SK-N-SH (cell line): ENCODE measurements around the gene TFB1M. TPM values are rescaled to one million over a fixed set of nuclear protein-coding genes. Genes with fewer than 3 reads are reported as not detected.

Experiments used
- CTCF ChIA-PET: fragments of 300-600, 350-600 bp; formaldehyde crosslinking; extraction: SDS; loops from one replicate; lab custom pipeline; 2021; lab: Yijun Ruan, JAX
- POLR2A ChIA-PET: fragments of 350-600 bp; sonication (Branson Sonifier 250); formaldehyde crosslinking; extraction: SDS; loops from one replicate; lab custom pipeline; 2020; ENCODE audit warnings: antibody characterized with exemption, inconsistent platforms; lab: Yijun Ruan, JAX
- DNase-seq: peaks from one replicate; pipeline ENCODE4 v3.0.0; 2012
- H2AFZ ChIP-seq: fragments of 200-600 bp; sonication (generic); 2 replicates; pipeline ENCODE4 v1.8.1; 2016; ENCODE audit warnings: antibody characterized with exemption, mild to moderate bottlenecking, low read depth
- H3F3A ChIP-seq: fragments of 200-600 bp; sonication (generic); replicated peaks from 2 replicates; pipeline ENCODE3; 2016; ENCODE audit warnings: antibody characterized with exemption, mild to moderate bottlenecking; ENCODE audit not compliant: insufficient read depth
- H3K27ac ChIP-seq, 2 experiments: fragments of 200-500 bp in 1 of 2; fragments of 200-600 bp in 1 of 2; sonication (Bioruptor generic) in 1 of 2; sonication (generic), shearing (Covaris generic) in 1 of 2; 2 replicates each; pipeline versions ENCODE4 v1.5.1 to v1.6.1; 2014 to 2016; ENCODE audit warnings: low read depth in 2 of 2, inconsistent platforms in 1 of 2, low read length in 1 of 2, mild to moderate bottlenecking in 1 of 2, mixed read lengths in 1 of 2
- H3K27me3 ChIP-seq: fragments of 200-600 bp; sonication (generic), shearing (Covaris generic); 2 replicates; pipeline ENCODE4 v1.6.1; 2016; ENCODE audit warnings: mixed run types; ENCODE audit not compliant: insufficient read depth
- H3K36me3 ChIP-seq, 2 experiments: fragments of 200-500 bp in 1 of 2; fragments of 200-600 bp in 1 of 2; sonication (Bioruptor generic) in 1 of 2; sonication (generic) in 1 of 2; replicated peaks in 1 of 2; 2 replicates each; pipeline versions ENCODE3 to v1.5.1; 2014 to 2016; ENCODE audit warnings: low read length in 1 of 2, mild to moderate bottlenecking in 1 of 2; ENCODE audit not compliant: insufficient read depth in 2 of 2, control insufficient read depth in 1 of 2
- H3K4me1 ChIP-seq, 2 experiments: fragments of 200-500 bp in 1 of 2; fragments of 200-600 bp in 1 of 2; sonication (Bioruptor generic) in 1 of 2; sonication (generic), shearing (Covaris generic) in 1 of 2; 2 replicates each; pipeline versions ENCODE4 v1.5.1 to v1.6.1; 2014 to 2016; ENCODE audit warnings: low read depth in 1 of 2, low read length in 1 of 2, mixed run types in 1 of 2; ENCODE audit not compliant: insufficient read depth in 2 of 2, control insufficient read depth in 1 of 2
- H3K4me2 ChIP-seq: fragments of 200-600 bp; sonication (generic), shearing (Covaris generic); 2 replicates; pipeline ENCODE4 v1.6.1; 2017; ENCODE audit warnings: mixed run types
- H3K4me3 ChIP-seq, 2 experiments: fragments of 200-500 bp in 1 of 2; fragments of 200-600 bp in 1 of 2; sonication (Bioruptor generic) in 1 of 2; sonication (generic), shearing (Covaris generic) in 1 of 2; 2 replicates each; pipeline versions ENCODE4 v1.5.1 to v1.8.1; 2014 to 2016; ENCODE audit warnings: low read depth in 2 of 2, inconsistent platforms in 1 of 2, low read length in 1 of 2, mild to moderate bottlenecking in 1 of 2, mixed read lengths in 1 of 2, moderate library complexity in 1 of 2
- H3K79me2 ChIP-seq: fragments of 200-600 bp; sonication (generic); 2 replicates; pipeline ENCODE4 v1.8.1; 2017; ENCODE audit warnings: mild to moderate bottlenecking; ENCODE audit not compliant: insufficient read depth
- H3K9ac ChIP-seq: fragments of 200-600 bp; sonication (generic); 2 replicates; pipeline ENCODE4 v1.6.1; 2017; ENCODE audit warnings: mixed run types
- H3K9me2 ChIP-seq: fragments of 200-600 bp; sonication (generic); 2 replicates; pipeline ENCODE4 v1.6.1; 2017; ENCODE audit warnings: mixed run types
- H3K9me3 ChIP-seq: fragments of 200-600 bp; sonication (generic); 2 replicates; pipeline ENCODE4 v1.6.1; 2017; ENCODE audit warnings: mixed run types, mild to moderate bottlenecking, moderate library complexity
- H4K20me1 ChIP-seq: fragments of 200-600 bp; sonication (generic); 2 replicates; pipeline ENCODE4 v1.6.1; 2017; ENCODE audit warnings: mild to moderate bottlenecking, mixed run types; ENCODE audit not compliant: insufficient read depth
- CTCF ChIP-seq: fragments of 200-600 bp; sonication (generic); IDR thresholded peaks from 2 replicates; pipeline ENCODE4 v1.6.1; 2017; ENCODE audit warnings: antibody characterized with exemption, mild to moderate bottlenecking, moderate library complexity
- FOXM1 ChIP-seq: IDR thresholded peaks from 2 replicates; pipeline ENCODE4 v1.4.0; 2012; ENCODE audit warnings: low read depth, mild to moderate bottlenecking
- GATA2 ChIP-seq: sonication (generic); formaldehyde crosslinking; IDR thresholded peaks from 2 replicates; pipeline ENCODE4 v1.5.0; 2020; ENCODE audit warnings: mild to moderate bottlenecking, missing genetic modification reagents
- IRF3 ChIP-seq: fragments of 150-350 bp; IDR thresholded peaks from 2 replicates; pipeline ENCODE4 v1.6.1; 2016; ENCODE audit warnings: mild to moderate bottlenecking, low read depth, low read length
- JUND ChIP-seq: IDR thresholded peaks from 2 replicates; pipeline ENCODE4 v1.4.0; 2012
- MAX ChIP-seq: IDR thresholded peaks from 2 replicates; pipeline ENCODE4 v1.4.0; 2012; ENCODE audit warnings: low read depth
- MXI1 ChIP-seq: IDR thresholded peaks from 2 replicates; pipeline ENCODE4 v1.6.1; 2012; ENCODE audit warnings: mild to moderate bottlenecking, low read depth, low read length, improper control_type of control experiment
- POLR2AphosphoS5 ChIP-seq: IDR thresholded peaks from 2 replicates; pipeline ENCODE4 v1.6.1; 2012; ENCODE audit warnings: low read depth, low read length
- RAD21 ChIP-seq: IDR thresholded peaks from 2 replicates; pipeline ENCODE4 v1.6.1; 2012; ENCODE audit warnings: mild to moderate bottlenecking, low read length
- REST ChIP-seq: IDR thresholded peaks from 2 replicates; pipeline ENCODE4 v1.6.1; 2012; ENCODE audit warnings: mild to moderate bottlenecking, low read depth, low read length, moderate library complexity
- SIN3A ChIP-seq: IDR thresholded peaks from 2 replicates; pipeline ENCODE4 v1.6.1; 2012; ENCODE audit warnings: low read depth, mild to moderate bottlenecking, low read length, moderate library complexity, borderline replicate concordance
- SMC3 ChIP-seq: IDR thresholded peaks from 2 replicates; pipeline ENCODE4 v1.6.1; 2012; ENCODE audit warnings: low read depth, low read length, improper control_type of control experiment
- TAF1 ChIP-seq: IDR thresholded peaks from 2 replicates; pipeline ENCODE4 v1.6.1; 2012; ENCODE audit warnings: low read depth, mild to moderate bottlenecking, low read length, moderate library complexity, borderline replicate concordance
- TCF12 ChIP-seq: IDR thresholded peaks from 2 replicates; pipeline ENCODE4 v1.4.0; 2012
- TEAD4 ChIP-seq: IDR thresholded peaks from 2 replicates; pipeline ENCODE4 v1.4.0; 2012; ENCODE audit warnings: mild to moderate bottlenecking, borderline replicate concordance; ENCODE audit not compliant: insufficient read depth
- USF2 ChIP-seq: fragments of 150-350 bp; IDR thresholded peaks from 2 replicates; pipeline ENCODE4 v1.6.1; 2017; ENCODE audit warnings: antibody characterized with exemption, low read length, low read depth, borderline replicate concordance
- WGBS: methylation state at CpG from one replicate; pipeline ENCODE4 v1.1.6; 2017; ENCODE audit warnings: low lambda C conversion rate; 5-methylcytosine and 5-hydroxymethylcytosine counted together
- polyA plus RNA-seq, 3 experiments: library from polyadenylated mRNA; depleted of rRNA; stranded (reverse); fragments of >200 nt; gene quantifications; 2 replicates each; pipeline ENCODE4 v1.2.3, GENCODE V29; 2012

Gene TFB1M
- polyA plus RNA-seq, 1 of the 3 experiments (the other 2 are of a cell fraction): 28.4 TPM

DNA sequence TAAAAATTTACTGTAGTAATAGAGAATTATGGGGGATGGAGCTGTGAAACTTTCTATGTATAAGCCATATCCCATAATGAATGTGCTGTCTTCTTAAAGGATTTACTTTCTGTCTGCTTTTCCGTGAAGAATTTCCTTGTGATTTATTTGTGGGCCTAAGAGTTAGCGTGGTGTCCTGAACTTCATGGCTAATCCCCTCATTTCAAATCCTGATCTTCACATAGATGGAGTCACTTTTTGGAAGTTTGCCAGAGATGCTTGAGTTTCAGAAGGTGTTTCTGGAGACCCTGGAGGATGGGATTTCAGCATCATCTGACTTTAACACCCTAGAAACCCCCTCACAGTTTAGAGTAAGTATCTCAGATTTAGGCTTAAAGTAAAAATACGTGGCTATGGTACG is 69.8 kb downstream of the TFB1M start:
- no peaks in the 10 kb centered on the region for H3K9me3 ChIP-seq
- ChIA-PET CTCF (interaction anchor here (1.6 kb wide), 1 partner anchor 9 kb away, joined by 3 read pairs; no protein-coding TSS in a partner anchor), POLR2A (no interaction called here)
- WGBS: 97% methylated on average over 4 of the region's 4 CpGs
- TF ChIP-seq GATA2 (CRISPR knock-in tag): no peak
- no peak for TF ChIP-seq SMC3
- TF ChIP-seq RAD21: no peak
- TF ChIP-seq JUND: no peak
- no peak for TF ChIP-seq IRF3
- no peak for TF ChIP-seq USF2
- no peak for TF ChIP-seq REST
- no peak for TF ChIP-seq TCF12
- no peak for TF ChIP-seq TAF1
- TF ChIP-seq POLR2AphosphoS5: no peak
- TF ChIP-seq FOXM1: no peak
- TF ChIP-seq MAX: no peak
- no peak for TF ChIP-seq TEAD4
- TF ChIP-seq MXI1: no peak
- TF ChIP-seq SIN3A: no peak
- no peak for TF ChIP-seq CTCF
- no peak for DNase-seq
- no peak overlapping the region for H3K4me2 ChIP-seq
- H3K27ac ChIP-seq: no peak overlapping the region
- no peaks in the 10 kb centered on the region for H3K9me2 ChIP-seq
- H3K36me3 ChIP-seq: peaks cover 15 to 23% of the 10 kb centered on the region in 2 experiments
- H3K9ac ChIP-seq: no peak overlapping the region
- H3F3A ChIP-seq: peaks cover 4% of the 10 kb centered on the region
- H2AFZ ChIP-seq: no peak overlapping the region
- H3K4me3 ChIP-seq: no peak overlapping the region
- H3K79me2 ChIP-seq: no peaks in the 10 kb centered on the region
- H3K4me1 ChIP-seq: peaks cover 0 to 3% of the 10 kb centered on the region in 2 experiments; a peak in 3 of 4 replicates
- no peaks in the 10 kb centered on the region for H4K20me1 ChIP-seq
- H3K27me3 ChIP-seq: no peaks in the 10 kb centered on the region
